T-cell (primary cell): ENCODE results near the gene TMEM270. TPM values are rescaled to one million over a fixed set of nuclear protein-coding genes. Genes with fewer than 3 reads are reported as not detected.

Source experiments
- ATAC-seq, 4 experiments: fragments of 200-7000 bp in 3 of 4; fragments of 150-1000 bp in 1 of 4; cut with Tn5 transposase; replicated peaks in 1 of 4; 1 replicate in 3 of 4; 2 replicates in 1 of 4; pipeline ENCODE4 v1.10.0; 2021; ENCODE audit warnings: moderate library complexity in 3 of 4, mild to moderate bottlenecking in 2 of 4, moderate number of reproducible peaks in 1 of 4
- CTCF ChIA-PET, 2 donors: fragments of 300-600 bp; sonication (Branson Sonifier 250); formaldehyde crosslinking; loops; one replicate each; lab custom pipeline; 2022; ENCODE audit warnings: antibody characterized with exemption in 2 of 2; lab: Charles Lee
- POLR2A ChIA-PET, 2 donors: fragments of 300-600 bp; sonication (Branson Sonifier 250); formaldehyde crosslinking; loops; one replicate each; lab custom pipeline; 2022; ENCODE audit warnings: antibody characterized with exemption in 2 of 2; lab: Charles Lee
- DNase-seq, 35 experiments: peaks; one replicate each; pipeline versions ENCODE4 v3.0.0 to v3.0.0-alpha.2; 2013 to 2023
- H3K27ac ChIP-seq: one replicate; pipeline ENCODE4 v1.5.1; 2013; ENCODE audit warnings: low read length
- H3K27me3 ChIP-seq, 2 experiments: replicated peaks in 1 of 2; 1 replicate in 1 of 2; 2 replicates in 1 of 2; pipeline versions ENCODE4 v1.6.1 to v1.7.0; 2013; ENCODE audit warnings: low read length in 1 of 2, mixed read lengths in 1 of 2; ENCODE audit not compliant: control insufficient read depth in 2 of 2, insufficient read depth in 2 of 2; ENCODE audit errors: extremely low read depth in 1 of 2
- H3K36me3 ChIP-seq, 2 donors: 1 replicate in 1 of 2; 2 replicates in 1 of 2; pipeline versions ENCODE4 v1.6.1 to v1.7.0; 2013; ENCODE audit warnings: low read length in 1 of 2; ENCODE audit not compliant: control insufficient read depth in 2 of 2, insufficient read depth in 1 of 2; ENCODE audit errors: extremely low read depth in 1 of 2
- H3K4me1 ChIP-seq, 2 experiments: 1 replicate in 1 of 2; 2 replicates in 1 of 2; pipeline versions ENCODE4 v1.6.1 to v1.7.0; 2013; ENCODE audit warnings: low read length in 2 of 2, mixed read lengths in 1 of 2; ENCODE audit not compliant: insufficient read depth in 2 of 2, control insufficient read depth in 1 of 2; ENCODE audit errors: extremely low read depth in 1 of 2
- H3K4me3 ChIP-seq, 2 donors: 1 replicate in 1 of 2; 2 replicates in 1 of 2; pipeline versions ENCODE4 v1.5.1 to v1.7.0; 2013; ENCODE audit warnings: mild to moderate bottlenecking in 2 of 2, low read length in 1 of 2, moderate library complexity in 1 of 2; ENCODE audit not compliant: control insufficient read depth in 1 of 2; ENCODE audit errors: extremely low read depth in 1 of 2
- H3K9me3 ChIP-seq: 2 replicates; pipeline ENCODE4 v1.7.0; 2013
- H3K27ac Mint-ChIP-seq, 2 donors: one replicate each; pipeline ENCODE4 v1.8.0; 2020 to 2021; ENCODE audit warnings: mild to moderate bottlenecking in 2 of 2, mixed read lengths in 2 of 2
- H3K27me3 Mint-ChIP-seq, 2 donors: one replicate each; pipeline ENCODE4 v1.8.0; 2021 to 2022; ENCODE audit warnings: mixed read lengths in 2 of 2
- H3K36me3 Mint-ChIP-seq: one replicate; pipeline ENCODE4 v1.8.0; 2021; ENCODE audit warnings: mixed read lengths
- H3K4me1 Mint-ChIP-seq, 3 donors: one replicate each; pipeline ENCODE4 v1.8.0; 2020 to 2022; ENCODE audit warnings: mixed read lengths in 3 of 3, mild to moderate bottlenecking in 1 of 3
- H3K4me3 Mint-ChIP-seq, 3 donors: one replicate each; pipeline ENCODE4 v1.8.0; 2020 to 2022; ENCODE audit warnings: mild to moderate bottlenecking in 3 of 3, mixed read lengths in 3 of 3, moderate library complexity in 3 of 3
- H3K9me3 Mint-ChIP-seq, 3 donors: one replicate each; pipeline ENCODE4 v1.8.0; 2020 to 2022; ENCODE audit warnings: mixed read lengths in 3 of 3
- WGBS: methylation state at CpG from one replicate; pipeline ENCODE4 v1.1.5; 2013; ENCODE audit warnings: missing lambda C conversion rate; ENCODE audit not compliant: insufficient coverage; 5-methylcytosine and 5-hydroxymethylcytosine counted together
- total RNA-seq, 35 experiments: library from RNA in 6 of 35; stranded (reverse) in 6 of 35; fragments of 120-200 nt in 1 of 35; gene quantifications; one replicate each; pipeline versions ENCODE4 v1.2.1 to v1.2.4 and lab custom pipeline; 2013 to 2026

The TMEM270 gene
- total RNA-seq, 5 donors from 2014 or later (not counting 1 experiment from before 2014, with no cell fraction given), result not detected

- Histone ChIP-seq H3K9me3 (no peaks in the 10 kb centered on the region), H3K4me1 (no peaks in the 10 kb centered on the region), H3K27ac (no peak overlapping the region), H3K27me3 (peaks cover 0 to 16% of the 10 kb centered on the region in 2 experiments), H3K36me3 (no peaks in the 10 kb centered on the region), H3K4me3 (no peak overlapping the region)
- no CpG with 5 or more reads among the region's 7 CpGs for WGBS
- Mint-ChIP-seq H3K9me3 (no peaks in the 10 kb centered on the region), H3K27ac (no peak overlapping the region), H3K36me3 (no peaks in the 10 kb centered on the region), H3K27me3 (peaks cover 7 to 25% of the 10 kb centered on the region in 2 donors), H3K4me1 (no peaks in the 10 kb centered on the region), H3K4me3 (no peak overlapping the region)
- CTCF ChIA-PET, result no interaction called here
- POLR2A ChIA-PET, result no interaction called here
- DNase-seq (peak in 1 of 35 experiments; percentile 7), ATAC-seq (no peak)
These were observed 49.0 kb downstream of the TMEM270 start for GRCh38 chr7:73909996-73910395.

DNA sequence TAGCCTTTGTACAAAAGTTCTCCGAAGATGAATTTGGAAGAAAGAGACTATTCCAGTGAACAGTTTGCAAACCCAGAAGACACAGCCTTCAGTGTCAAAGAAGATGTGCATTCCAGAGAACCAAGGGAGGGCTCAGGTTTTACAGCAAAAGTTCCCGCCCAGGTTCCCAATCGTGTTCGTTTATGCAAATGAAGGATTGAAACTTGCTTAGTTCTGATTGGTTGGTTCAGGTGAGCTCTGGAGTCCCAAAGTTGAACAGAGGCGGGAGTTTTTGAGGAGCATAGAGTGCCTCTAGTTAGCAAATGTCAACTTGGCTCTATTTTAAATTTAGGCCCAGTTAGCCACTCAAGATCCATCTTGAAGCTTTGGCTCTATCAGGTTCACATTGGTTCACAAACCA is 51.3 kb downstream of the TMEM270 start:
- Mint-ChIP-seq H3K27ac (no peak overlapping the region), H3K9me3 (no peaks in the 10 kb centered on the region), H3K4me1 (no peaks in the 10 kb centered on the region), H3K36me3 (no peaks in the 10 kb centered on the region), H3K27me3 (peaks cover 11 to 34% of the 10 kb centered on the region in 2 donors), H3K4me3 (no peak overlapping the region)
- POLR2A ChIA-PET, result no interaction called here
- no peaks in the 10 kb centered on the region for H3K9me3 ChIP-seq
- H3K27ac ChIP-seq, result no peak overlapping the region
- CTCF ChIA-PET, result no interaction called here
- no peaks in the 10 kb centered on the region for H3K36me3 ChIP-seq
- no peak overlapping the region for H3K4me3 ChIP-seq
- ATAC-seq (no peak), DNase-seq (no peak)
- 87% methylated on average over 5 of the region's 5 CpGs for WGBS
- H3K27me3 ChIP-seq, result peaks cover 0 to 17% of the 10 kb centered on the region in 2 experiments
- no peaks in the 10 kb centered on the region for H3K4me1 ChIP-seq

Other genes with a start within 250 kb of the TMEM270 start
- under 1 TPM in 3 of 5 donors, not detected in 2; 0.30 to 0.95 (median 0.58) TPM for gene MLXIPL, start 236.6 kb upstream of the TMEM270 start, total RNA-seq
- 1 to 10 TPM in 1 of 5 donors, under 1 TPM in 4; 0.36 to 1.1 (median 0.57) TPM for gene VPS37D, start 193.3 kb upstream of the TMEM270 start, total RNA-seq
- 10 to 100 TPM in 4 of 5 donors, 1 to 10 TPM in 1; 9.1 to 16.4 (median 14.7) TPM for gene DNAJC30, start 177.7 kb upstream of the TMEM270 start, total RNA-seq
- 10 to 100 TPM; 66.9 to 90.0 (median 71.2) TPM for gene BUD23, start 177.6 kb upstream of the TMEM270 start, total RNA-seq
- gene STX1A, start 141.5 kb upstream of the TMEM270 start, total RNA-seq, result 10 to 100 TPM in 4 of 5 donors, 1 to 10 TPM in 1; 7.7 to 18.1 (median 13.0) TPM
- 10 to 100 TPM; 14.5 to 24.3 (median 18.8) TPM for gene ABHD11, start 122.4 kb upstream of the TMEM270 start, total RNA-seq
- gene CLDN3, start 90.9 kb upstream of the TMEM270 start, total RNA-seq, result under 1 TPM in 2 of 5 donors, not detected in 3; 0.26 to 0.50 TPM
- 1 to 10 TPM in 1 of 5 donors, under 1 TPM in 2, not detected in 2; 0.53 to 1.3 (median 0.79) TPM for gene CLDN4, start 30.2 kb upstream of the TMEM270 start, total RNA-seq
- gene METTL27, start 18.6 kb upstream of the TMEM270 start, total RNA-seq, result 1 to 10 TPM in 4 of 5 donors, under 1 TPM in 1; 0.45 to 7.2 (median 1.8) TPM
- under 1 TPM in 3 of 5 donors, not detected in 2; 0.22 to 0.56 (median 0.44) TPM for gene ELN, start 167.0 kb downstream of the TMEM270 start, total RNA-seq
- gene LIMK1, start 222.6 kb downstream of the TMEM270 start, total RNA-seq, result 10 to 100 TPM; 13.5 to 24.9 (median 18.4) TPM